IMR-90 (cell line): Measurements from ENCODE around the gene OOSP1. TPM values are rescaled to one million over a fixed set of nuclear protein-coding genes. Genes with fewer than 3 reads are reported as not detected.

ENCODE experiments used
- ATAC-seq: fragments of 200-7000 bp; cut with Tn5 transposase; 2 replicates; pipeline ENCODE4 v1.9.1; 2020; ENCODE audit warnings: low read depth, mild to moderate bottlenecking, moderate library complexity
- BruUV-seq: library from RNA; stranded (reverse); fragments of 400-500 nt; replicated peaks from 2 replicates; lab custom pipeline; 2021; lab: Mats Ljungman, UMichigan
- CTCF ChIA-PET: fragments of 300-600 bp; formaldehyde crosslinking; extraction: SDS; loops from one replicate; lab custom pipeline; 2021; ENCODE audit warnings: antibody characterized with exemption; lab: Yijun Ruan, JAX
- POLR2A ChIA-PET: fragments of 300-600 bp; sonication (Branson Sonifier 250); formaldehyde crosslinking; loops from one replicate; lab custom pipeline; 2022; ENCODE audit warnings: antibody characterized with exemption; ENCODE audit not compliant: unreplicated experiment; lab: Charles Lee
- DNase-seq: peaks from one replicate; pipeline ENCODE4 v3.0.0; 2013
- H2AFZ ChIP-seq: replicated peaks from 2 replicates; pipeline ENCODE3; 2013; ENCODE audit warnings: low read length, mild to moderate bottlenecking; ENCODE audit not compliant: poor library complexity
- H2AK5ac ChIP-seq: 2 replicates; pipeline ENCODE4 v1.6.1; 2013; ENCODE audit warnings: low read depth, low read length, inconsistent platforms
- H2AK9ac ChIP-seq: replicated peaks from 2 replicates; pipeline ENCODE3; 2013; ENCODE audit warnings: mild to moderate bottlenecking, low read depth, low read length, moderate library complexity; ENCODE audit not compliant: poor library complexity
- H2BK120ac ChIP-seq: 2 replicates; pipeline ENCODE4 v1.6.1; 2013; ENCODE audit warnings: low read depth, low read length, inconsistent platforms
- H2BK15ac ChIP-seq: 3 replicates; pipeline ENCODE4 v1.6.1; 2013; ENCODE audit warnings: low read depth, low read length, inconsistent platforms
- H2BK20ac ChIP-seq: 2 replicates; pipeline ENCODE4 v1.6.1; 2013; ENCODE audit warnings: low read depth, mild to moderate bottlenecking, inconsistent platforms, low read length, moderate library complexity
- H2BK5ac ChIP-seq: 2 replicates; pipeline ENCODE4 v1.6.1; 2013; ENCODE audit warnings: mild to moderate bottlenecking, low read depth, low read length, inconsistent platforms; ENCODE audit not compliant: poor library complexity, severe bottlenecking
- H3K14ac ChIP-seq: replicated peaks from 2 replicates; pipeline ENCODE4 v1.6.1; 2013; ENCODE audit warnings: low read depth, low read length, inconsistent platforms
- H3K18ac ChIP-seq: 2 replicates; pipeline ENCODE4 v1.6.1; 2013; ENCODE audit warnings: low read depth, low read length, control low read depth
- H3K23ac ChIP-seq: 2 replicates; pipeline ENCODE4 v1.6.1; 2013; ENCODE audit warnings: low read depth, low read length, inconsistent platforms
- H3K27ac ChIP-seq: 2 replicates; pipeline ENCODE4 v1.5.1; 2013; ENCODE audit warnings: mild to moderate bottlenecking, control low read depth, low read length; ENCODE audit not compliant: insufficient read depth
- H3K27me3 ChIP-seq: 2 replicates; pipeline ENCODE4 v1.6.1; 2013; ENCODE audit warnings: low read length; ENCODE audit not compliant: control insufficient read depth, insufficient read depth
- H3K36me3 ChIP-seq: 2 replicates; pipeline ENCODE4 v1.6.1; 2013; ENCODE audit warnings: low read length, mixed read lengths; ENCODE audit not compliant: control insufficient read depth, insufficient read depth
- H3K4ac ChIP-seq: 2 replicates; pipeline ENCODE4 v1.6.1; 2013; ENCODE audit warnings: low read depth, low read length, inconsistent platforms
- H3K4me1 ChIP-seq: 2 replicates; pipeline ENCODE4 v1.6.1; 2013; ENCODE audit warnings: low read length, mixed read lengths; ENCODE audit not compliant: control insufficient read depth, insufficient read depth
- H3K4me2 ChIP-seq: 2 replicates; pipeline ENCODE4 v1.6.1; 2013; ENCODE audit warnings: low read depth, mild to moderate bottlenecking, control low read depth, low read length, moderate library complexity
- H3K4me3 ChIP-seq: 2 replicates; pipeline ENCODE4 v1.5.1; 2013; ENCODE audit warnings: low read depth, mild to moderate bottlenecking, control low read depth, low read length, moderate library complexity; ENCODE audit not compliant: insufficient read depth
- H3K56ac ChIP-seq: 2 replicates; pipeline ENCODE4 v1.6.1; 2013; ENCODE audit warnings: low read length, inconsistent platforms; ENCODE audit not compliant: insufficient read depth; ENCODE audit errors: extremely low read depth
- H3K79me1 ChIP-seq, 2 experiments: 2 replicates each; pipeline ENCODE4 v1.6.1; 2013; ENCODE audit warnings: low read length in 2 of 2, inconsistent platforms in 1 of 2, low read depth in 1 of 2
- H3K9ac ChIP-seq: 2 replicates; pipeline ENCODE4 v1.6.1; 2013; ENCODE audit warnings: low read depth, low read length, control low read depth
- H3K9me1 ChIP-seq: 2 replicates; pipeline ENCODE4 v1.6.1; 2013; ENCODE audit warnings: low read length, inconsistent platforms; ENCODE audit not compliant: insufficient read depth
- H3K9me3 ChIP-seq: 2 replicates; pipeline ENCODE4 v1.6.1; 2013; ENCODE audit warnings: low read length; ENCODE audit not compliant: control insufficient read depth, insufficient read depth
- H4K20me1 ChIP-seq: 2 replicates; pipeline ENCODE4 v1.6.1; 2013; ENCODE audit warnings: low read length, inconsistent platforms; ENCODE audit not compliant: insufficient read depth
- H4K5ac ChIP-seq: 2 replicates; pipeline ENCODE4 v1.6.1; 2013; ENCODE audit warnings: mild to moderate bottlenecking, low read depth, low read length, control low read depth
- H4K8ac ChIP-seq, 2 experiments: 2 replicates each; pipeline ENCODE4 v1.6.1; 2013; ENCODE audit warnings: low read depth in 2 of 2, low read length in 2 of 2, control low read depth in 1 of 2, inconsistent platforms in 1 of 2
- H4K91ac ChIP-seq: 2 replicates; pipeline ENCODE4 v1.6.1; 2013; ENCODE audit warnings: low read depth, low read length, inconsistent platforms; ENCODE audit not compliant: insufficient read depth
- CEBPB ChIP-seq: IDR thresholded peaks from 2 replicates; pipeline ENCODE4 v1.6.1; 2012; ENCODE audit warnings: low read depth, low read length, improper control_type of control experiment
- CHD1 ChIP-seq: IDR thresholded peaks from 2 replicates; pipeline ENCODE4 v1.6.1; 2012; ENCODE audit warnings: low read depth, low read length, improper control_type of control experiment
- FOS ChIP-seq: fragments of 150-350 bp; IDR thresholded peaks from 2 replicates; pipeline ENCODE4 v1.6.1; 2016; ENCODE audit warnings: low read depth, low read length
- MAFK ChIP-seq: IDR thresholded peaks from 2 replicates; pipeline ENCODE4 v1.6.1; 2012; ENCODE audit warnings: low read depth, low read length, improper control_type of control experiment
- NFE2L2 ChIP-seq: fragments of 150-350 bp; IDR thresholded peaks from 2 replicates; pipeline ENCODE4 v1.6.1; 2016; ENCODE audit warnings: low read depth, mild to moderate bottlenecking, low read length
- RAD21 ChIP-seq: IDR thresholded peaks from 2 replicates; pipeline ENCODE4 v1.6.1; 2012; ENCODE audit warnings: low read length, improper control_type of control experiment
- WGBS, 2 experiments: methylation state at CpG; one replicate each; pipeline versions ENCODE4 v1.1.5 to v1.1.7; 2013; ENCODE audit warnings: missing lambda C conversion rate in 2 of 2; ENCODE audit not compliant: insufficient read length in 1 of 2; ENCODE audit errors: extremely low coverage in 2 of 2; 5-methylcytosine and 5-hydroxymethylcytosine counted together
- dilution Hi-C: fragments of 300-500 bp; cut with HindIII; formaldehyde crosslinking; loops from one replicate; pipeline ENCODE4 v1.14.3; 2018; ENCODE audit warnings: low sequenced_read_pairs; ENCODE audit not compliant: unreplicated experiment
- in situ Hi-C: fragments of 300-500 bp; cut with MboI; formaldehyde crosslinking; loops from 3 replicates; pipeline ENCODE4 v1.14.3; 2019; ENCODE audit warnings: low sequenced_read_pairs, inconsistent platforms, mixed read lengths
- intact Hi-C: fragments of 100-400 bp; cut with micrococcal nuclease; formaldehyde crosslinking; loops from 2 replicates; pipeline ENCODE4 v1.10.0; 2022
- polyA plus RNA-seq, 3 experiments: library from polyadenylated mRNA; depleted of rRNA; stranded (reverse); fragments of >200 nt; gene quantifications; 2 replicates each; pipeline ENCODE4 v1.2.3, GENCODE V29; 2012; ENCODE audit warnings: low replicate concordance in 1 of 3
- total RNA-seq: library from RNA; depleted of rRNA; stranded (reverse); fragments of >200 nt; gene quantifications from 2 replicates; pipeline ENCODE4 v1.2.3, GENCODE V29; 2012; rRNA removed
- TF ChIP-seq, protein P1 (sequence below): fragments of 150-350 bp; IDR thresholded peaks from 2 replicates; pipeline ENCODE4 v1.6.1; 2016; ENCODE audit warnings: low read depth, mild to moderate bottlenecking, low read length, moderate library complexity, borderline replicate concordance

OOSP1 gene
- total and polyA plus RNA-seq, 2 of the 4 experiments (the other 2 are of a cell fraction), result not detected

DNA sequence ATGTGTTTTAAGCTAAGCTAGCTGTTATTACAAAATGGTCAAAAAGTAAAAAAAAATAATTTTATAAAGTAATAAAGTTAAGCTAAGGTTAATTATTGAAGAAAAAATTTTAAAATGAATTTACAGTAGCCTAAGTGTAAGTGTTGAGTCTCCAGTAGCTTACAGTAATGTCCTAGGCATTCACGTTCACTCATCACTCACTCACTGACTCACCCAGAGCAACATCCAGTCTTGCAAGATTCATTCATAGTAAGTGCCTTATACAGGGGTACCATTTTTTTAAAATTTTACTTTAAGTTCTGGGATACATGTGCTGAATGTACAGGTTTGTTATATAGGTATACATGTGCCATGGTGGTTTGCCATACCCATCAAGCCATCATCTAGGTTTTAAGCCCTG, 67.1 kb downstream of the OOSP1 start:
- Histone ChIP-seq H2AK9ac (no peak overlapping the region), H3K9ac (no peak overlapping the region), H3K4me1 (no peaks in the 10 kb centered on the region), H3K36me3 (no peaks in the 10 kb centered on the region), H3K9me1 (no peaks in the 10 kb centered on the region), H3K14ac (no peak overlapping the region), H4K91ac (no peak overlapping the region), H4K20me1 (no peaks in the 10 kb centered on the region), H3K23ac (no peak overlapping the region), H3K79me1 (no peaks in the 10 kb centered on the region), H3K56ac (no peak overlapping the region), H3K4ac (no peak overlapping the region), H3K27ac (no peak overlapping the region), H3K4me2 (no peak overlapping the region), H2BK15ac (no peak overlapping the region), H3K4me3 (no peak overlapping the region), H3K18ac (no peak overlapping the region), H2BK20ac (no peak overlapping the region), H3K9me3 (no peaks in the 10 kb centered on the region), H2BK120ac (no peak overlapping the region), H3K27me3 (no peaks in the 10 kb centered on the region), H4K8ac (no peak overlapping the region), H4K5ac (no peak overlapping the region), H2BK5ac (no peak overlapping the region), H2AK5ac (no peak overlapping the region), H2AFZ (no peak overlapping the region)
- no CpG with 5 or more reads among the region's 1 CpG for WGBS, 2 experiments
- dilution Hi-C loops, result no loop called here
- DNase-seq (no peak), ATAC-seq (no peak)
- ChIA-PET CTCF (no interaction called here), POLR2A (no interaction called here)
- no TSS peak for BruUV-seq
- in situ Hi-C loops, result no loop called here
- TF ChIP-seq, protein P1, sequence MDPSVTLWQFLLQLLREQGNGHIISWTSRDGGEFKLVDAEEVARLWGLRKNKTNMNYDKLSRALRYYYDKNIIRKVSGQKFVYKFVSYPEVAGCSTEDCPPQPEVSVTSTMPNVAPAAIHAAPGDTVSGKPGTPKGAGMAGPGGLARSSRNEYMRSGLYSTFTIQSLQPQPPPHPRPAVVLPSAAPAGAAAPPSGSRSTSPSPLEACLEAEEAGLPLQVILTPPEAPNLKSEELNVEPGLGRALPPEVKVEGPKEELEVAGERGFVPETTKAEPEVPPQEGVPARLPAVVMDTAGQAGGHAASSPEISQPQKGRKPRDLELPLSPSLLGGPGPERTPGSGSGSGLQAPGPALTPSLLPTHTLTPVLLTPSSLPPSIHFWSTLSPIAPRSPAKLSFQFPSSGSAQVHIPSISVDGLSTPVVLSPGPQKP, result no peak
- TF ChIP-seq CEBPB (no peak), MAFK (no peak), FOS (no peak), RAD21 (no peak), CHD1 (no peak), NFE2L2 (no peak)
- intact Hi-C loops, result no loop called here

Other genes starting within 250 kb of the OOSP1 start
- not detected in 2 replicates for gene OR10V1, start 224.6 kb upstream of the OOSP1 start, total RNA-seq
- not detected in 2 replicates for gene OR10V1, start 224.6 kb upstream of the OOSP1 start, polyA plus RNA-seq (2012; rRNA removed)
- 5.4 and 7.5 TPM in 2 replicates for gene STX3, start 183.1 kb upstream of the OOSP1 start, total RNA-seq
- gene STX3, start 183.1 kb upstream of the OOSP1 start, polyA plus RNA-seq (2012; rRNA removed), result 5.0 and 5.7 TPM in 2 replicates
- 43.9 and 56.9 TPM in 2 replicates for gene MRPL16, start 127.7 kb upstream of the OOSP1 start, total RNA-seq
- gene MRPL16, start 127.7 kb upstream of the OOSP1 start, polyA plus RNA-seq (2012; rRNA removed), result 64.5 and 71.3 TPM in 2 replicates
- gene CBLIF, start 92.9 kb upstream of the OOSP1 start, total RNA-seq, result not detected in 2 replicates
- gene CBLIF, start 92.9 kb upstream of the OOSP1 start, polyA plus RNA-seq (2012; rRNA removed), result not detected in 2 replicates
- not detected in 2 replicates for gene TCN1, start 71.9 kb upstream of the OOSP1 start, total RNA-seq
- gene TCN1, start 71.9 kb upstream of the OOSP1 start, polyA plus RNA-seq (2012; rRNA removed), result not detected in 2 replicates
- not detected in 2 replicates for gene OOSP3, start 59.6 kb upstream of the OOSP1 start, total RNA-seq
- gene OOSP3, start 59.6 kb upstream of the OOSP1 start, polyA plus RNA-seq (2012; rRNA removed), result not detected in 2 replicates
- not detected in 2 replicates for gene OOSP4A, start 25.6 kb downstream of the OOSP1 start, total RNA-seq
- not detected in 2 replicates for gene OOSP4A, start 25.6 kb downstream of the OOSP1 start, polyA plus RNA-seq (2012; rRNA removed)
- gene OOSP4B, start 78.7 kb downstream of the OOSP1 start, total RNA-seq, result not detected in 2 replicates
- gene OOSP4B, start 78.7 kb downstream of the OOSP1 start, polyA plus RNA-seq (2012; rRNA removed), result not detected in 2 replicates
- not detected in 2 replicates for gene OOSP2, start 102.0 kb downstream of the OOSP1 start, total RNA-seq
- not detected in 2 replicates for gene OOSP2, start 102.0 kb downstream of the OOSP1 start, polyA plus RNA-seq (2012; rRNA removed)
- gene MS4A3, start 118.2 kb downstream of the OOSP1 start, total RNA-seq, result not detected in 2 replicates
- not detected in 2 replicates for gene MS4A3, start 118.2 kb downstream of the OOSP1 start, polyA plus RNA-seq (2012; rRNA removed)
- gene MS4A2, start 150.2 kb downstream of the OOSP1 start, total RNA-seq, result not detected in 2 replicates
- not detected in 2 replicates for gene MS4A2, start 150.2 kb downstream of the OOSP1 start, polyA plus RNA-seq (2012; rRNA removed)
- not detected in 2 replicates for gene MS4A6A, start 244.7 kb downstream of the OOSP1 start, total RNA-seq
- gene MS4A6A, start 244.7 kb downstream of the OOSP1 start, polyA plus RNA-seq (2012; rRNA removed), result not detected in 2 replicates